ENCODE results near the gene CCDC8. TPM values are rescaled to one million over a fixed set of nuclear protein-coding genes. Genes with fewer than 3 reads are reported as not detected.

Gene CCDC8
- total RNA-seq, 1 donor from 2014 or later: 10.0 TPM

GRCh38 chr19:46367426-46367825, 45.9 kb downstream of the CCDC8 start:
- Histone ChIP-seq H3K4me1 (peaks cover 0 to 3% of the 10 kb centered on the region in 2 donors), H3K27ac (no peak overlapping the region), H3K27me3 (no peaks in the 10 kb centered on the region), H3K4me3 (no peak overlapping the region), H3K9me3 (no peaks in the 10 kb centered on the region), H3K36me3 (peaks cover 3 to 43% of the 10 kb centered on the region in 2 donors)
- intact Hi-C loops (cut with DNase I): no loop called here
- no peak for TF ChIP-seq CTCF (IDR thresholded peaks at IDR 0.05)
- peak in 1 of 2 donors; percentile 43 for DNase-seq (ENCODE audit: low spot score in 2 of 2)

DNA sequence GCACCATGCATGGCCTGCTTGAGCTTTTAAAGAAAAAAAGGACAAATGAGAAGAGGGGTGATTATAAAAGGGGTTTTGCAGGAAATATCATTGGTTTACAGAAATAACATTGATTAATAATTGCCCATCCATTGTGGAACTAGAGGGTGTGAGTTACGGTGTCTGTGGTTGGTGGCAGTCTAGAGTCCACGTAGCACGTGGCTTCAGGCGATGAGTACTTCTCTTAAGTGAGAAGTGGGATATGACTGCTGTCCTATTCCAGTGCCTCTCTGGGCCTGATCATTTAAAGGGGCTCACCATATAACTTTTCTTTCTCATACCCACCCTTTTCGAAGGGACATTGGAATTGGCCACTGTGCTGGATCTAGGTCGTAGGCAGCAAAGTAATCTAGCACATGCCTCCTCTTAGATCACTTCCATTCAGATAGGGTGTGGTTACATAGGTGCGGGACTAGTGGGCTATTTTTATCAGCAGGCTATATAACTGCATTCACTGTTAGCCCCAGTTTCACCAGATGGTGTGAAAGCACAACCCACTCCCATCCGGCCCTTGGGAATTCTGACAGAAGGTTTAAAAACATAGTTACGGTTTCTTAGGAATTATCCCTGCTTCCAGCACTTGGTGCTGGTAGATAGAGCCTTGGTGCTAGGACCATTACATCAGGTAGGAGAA, 46.6 kb downstream of the CCDC8 start:
- H3K27ac ChIP-seq: no peak overlapping the region
- no peak overlapping the region for H3K4me3 ChIP-seq
- no peaks in the 10 kb centered on the region for H3K9me3 ChIP-seq
- H3K27me3 ChIP-seq: no peaks in the 10 kb centered on the region
- DNase-seq (ENCODE audit: low spot score in 2 of 2): peak in 1 of 2 donors; percentile 24
- intact Hi-C loops (cut with DNase I): no loop called here
- H3K36me3 ChIP-seq: peaks cover 3 to 43% of the 10 kb centered on the region in 2 donors
- no peaks in the 10 kb centered on the region for H3K4me1 ChIP-seq
- TF ChIP-seq CTCF (IDR thresholded peaks at IDR 0.05): no peak

- no peak for TF ChIP-seq CTCF (IDR thresholded peaks at IDR 0.05)
- peak in 1 of 2 donors; percentile 9 for DNase-seq (ENCODE audit: low spot score in 2 of 2)
- Histone ChIP-seq H3K27me3 (no peaks in the 10 kb centered on the region), H3K9me3 (no peaks in the 10 kb centered on the region), H3K4me1 (no peaks in the 10 kb centered on the region), H3K4me3 (no peak overlapping the region), H3K27ac (no peak overlapping the region), H3K36me3 (peaks cover 3 to 43% of the 10 kb centered on the region in 2 donors)
- intact Hi-C loops (cut with DNase I): no loop called here
Measured at GRCh38 chr19:46365561-46365960, 47.8 kb downstream of the CCDC8 start.

DNA sequence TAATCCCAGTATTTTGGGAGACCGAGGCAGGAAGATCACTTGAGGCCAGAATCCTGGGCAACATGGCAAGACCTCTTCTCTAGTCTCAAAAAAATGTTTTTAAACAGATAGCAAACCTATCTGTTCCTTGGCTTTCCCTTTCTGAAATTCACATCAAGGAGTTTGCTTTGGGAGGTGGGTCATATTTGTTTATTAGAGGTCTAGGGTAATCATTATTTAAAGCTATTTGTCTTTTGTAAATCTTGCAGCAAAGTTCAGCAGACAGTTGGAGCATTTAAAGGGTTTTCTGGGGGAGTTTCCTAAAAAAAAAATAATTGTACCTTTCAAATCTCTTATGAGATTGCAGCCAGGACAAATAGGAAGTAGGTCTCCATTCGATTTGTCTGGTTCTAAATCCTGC, 49.0 kb downstream of the CCDC8 start:
- TF ChIP-seq CTCF (IDR thresholded peaks at IDR 0.05): no peak
- H3K4me3 ChIP-seq: no peak overlapping the region
- no peak overlapping the region for H3K27ac ChIP-seq
- no peaks in the 10 kb centered on the region for H3K4me1 ChIP-seq
- no peaks in the 10 kb centered on the region for H3K9me3 ChIP-seq
- intact Hi-C loops (cut with DNase I): no loop called here
- H3K36me3 ChIP-seq: peaks cover 7 to 43% of the 10 kb centered on the region in 2 donors
- H3K27me3 ChIP-seq: no peaks in the 10 kb centered on the region
- DNase-seq (ENCODE audit: low spot score in 2 of 2): no peak

- no peaks in the 10 kb centered on the region for H3K27me3 ChIP-seq
- no peaks in the 10 kb centered on the region for H3K9me3 ChIP-seq
- no peak overlapping the region for H3K4me3 ChIP-seq
- intact Hi-C loops (cut with DNase I): no loop called here
- H3K27ac ChIP-seq: no peak overlapping the region
- no peak for TF ChIP-seq CTCF (IDR thresholded peaks at IDR 0.05)
- no peak for DNase-seq (ENCODE audit: low spot score in 2 of 2)
- no peaks in the 10 kb centered on the region for H3K4me1 ChIP-seq
- peaks cover 10 to 41% of the 10 kb centered on the region in 2 donors for H3K36me3 ChIP-seq
Measured at GRCh38 chr19:46361915-46362314, 51.4 kb downstream of the CCDC8 start.

Other genes with a start within 250 kb of the CCDC8 start
- not detected for gene IGFL1, start 183.8 kb downstream of the CCDC8 start, total RNA-seq
- gene HIF3A, start 116.5 kb downstream of the CCDC8 start, total RNA-seq: 591 TPM
- gene PPP5C, start 66.5 kb downstream of the CCDC8 start, total RNA-seq: 96.1 TPM
- gene PNMA8C, start 15.4 kb upstream of the CCDC8 start, total RNA-seq: 0.53 TPM
- gene PNMA8A, start 58.0 kb upstream of the CCDC8 start, total RNA-seq: 0.53 TPM
- 15.8 TPM for gene PNMA8B, start 82.3 kb upstream of the CCDC8 start, total RNA-seq
- gene CALM3, start 187.8 kb upstream of the CCDC8 start, total RNA-seq: 159 TPM
- 120 TPM for gene PTGIR, start 211.5 kb upstream of the CCDC8 start, total RNA-seq
- gene GNG8, start 222.6 kb upstream of the CCDC8 start, total RNA-seq: not detected
- 104 TPM for gene DACT3, start 247.6 kb upstream of the CCDC8 start, total RNA-seq

Measured in ascending aorta (tissue), 2 donors.